Subcutaneous adipose tissue (tissue), 4 donors: ENCODE data around the gene PLEKHM3. TPM values are rescaled to one million over a fixed set of nuclear protein-coding genes. Genes with fewer than 3 reads are reported as not detected.

Experiments
- total RNA-seq, 4 donors: library from RNA; depleted of rRNA; stranded (reverse); fragments of >200 nt; gene quantifications; one replicate each; pipeline ENCODE4 v1.1.0, GENCODE V29; 2016
- TF ChIP-seq, protein P1 (sequence below): fragments of 450-650 bp; IDR thresholded peaks from one replicate; pipeline ENCODE4 v1.5.1; 2016; ENCODE audit warnings: low read depth, mild to moderate bottlenecking, control low read depth, antibody characterized with exemption, moderate library complexity

PLEKHM3 gene
- total RNA-seq, 4 donors from 2014 or later = 24.6 to 36.0 (median 26.2) TPM

DNA sequence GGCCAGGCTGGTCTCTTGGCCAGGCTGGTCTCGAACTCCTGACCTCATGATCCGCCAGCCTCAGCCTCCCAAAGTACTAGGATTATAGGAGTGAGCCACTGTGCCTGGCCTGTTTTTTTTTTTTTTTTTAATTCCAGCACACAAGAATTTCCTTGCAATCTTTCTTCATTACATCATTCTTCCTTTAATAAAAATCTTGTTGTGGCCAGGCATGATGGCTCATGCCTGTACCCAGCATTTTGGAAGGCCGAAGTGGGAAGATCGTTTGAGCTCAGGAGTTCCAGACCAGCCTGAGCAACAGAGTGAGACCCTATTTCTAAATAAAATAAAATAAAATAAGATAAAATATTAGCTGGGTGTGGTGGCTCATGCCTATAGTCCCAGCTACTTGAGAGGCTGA is 21.4 kb upstream of the PLEKHM3 start:
- TF ChIP-seq, protein P1, sequence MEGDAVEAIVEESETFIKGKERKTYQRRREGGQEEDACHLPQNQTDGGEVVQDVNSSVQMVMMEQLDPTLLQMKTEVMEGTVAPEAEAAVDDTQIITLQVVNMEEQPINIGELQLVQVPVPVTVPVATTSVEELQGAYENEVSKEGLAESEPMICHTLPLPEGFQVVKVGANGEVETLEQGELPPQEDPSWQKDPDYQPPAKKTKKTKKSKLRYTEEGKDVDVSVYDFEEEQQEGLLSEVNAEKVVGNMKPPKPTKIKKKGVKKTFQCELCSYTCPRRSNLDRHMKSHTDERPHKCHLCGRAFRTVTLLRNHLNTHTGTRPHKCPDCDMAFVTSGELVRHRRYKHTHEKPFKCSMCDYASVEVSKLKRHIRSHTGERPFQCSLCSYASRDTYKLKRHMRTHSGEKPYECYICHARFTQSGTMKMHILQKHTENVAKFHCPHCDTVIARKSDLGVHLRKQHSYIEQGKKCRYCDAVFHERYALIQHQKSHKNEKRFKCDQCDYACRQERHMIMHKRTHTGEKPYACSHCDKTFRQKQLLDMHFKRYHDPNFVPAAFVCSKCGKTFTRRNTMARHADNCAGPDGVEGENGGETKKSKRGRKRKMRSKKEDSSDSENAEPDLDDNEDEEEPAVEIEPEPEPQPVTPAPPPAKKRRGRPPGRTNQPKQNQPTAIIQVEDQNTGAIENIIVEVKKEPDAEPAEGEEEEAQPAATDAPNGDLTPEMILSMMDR = no peak

DNA sequence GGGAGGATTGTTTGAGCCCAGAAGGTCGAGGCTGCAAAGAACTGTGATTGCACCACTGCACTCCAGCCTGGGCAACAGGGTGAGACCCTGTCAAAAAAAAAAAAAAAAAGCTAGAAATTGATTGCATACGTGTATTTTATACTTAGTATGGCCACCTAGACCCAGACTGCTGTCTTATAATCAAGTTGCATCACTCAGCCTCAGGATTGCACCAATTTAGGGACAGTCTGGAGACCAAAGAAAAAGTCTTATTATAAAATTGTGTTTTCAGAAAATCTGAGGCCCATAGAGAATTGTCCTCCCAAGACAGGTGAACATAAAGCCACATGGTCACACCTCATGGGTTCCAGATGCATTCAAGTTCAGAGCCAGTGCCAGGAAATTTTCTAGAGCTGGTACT is 17.1 kb upstream of the PLEKHM3 start:
- TF ChIP-seq, protein P1 = no peak

DNA sequence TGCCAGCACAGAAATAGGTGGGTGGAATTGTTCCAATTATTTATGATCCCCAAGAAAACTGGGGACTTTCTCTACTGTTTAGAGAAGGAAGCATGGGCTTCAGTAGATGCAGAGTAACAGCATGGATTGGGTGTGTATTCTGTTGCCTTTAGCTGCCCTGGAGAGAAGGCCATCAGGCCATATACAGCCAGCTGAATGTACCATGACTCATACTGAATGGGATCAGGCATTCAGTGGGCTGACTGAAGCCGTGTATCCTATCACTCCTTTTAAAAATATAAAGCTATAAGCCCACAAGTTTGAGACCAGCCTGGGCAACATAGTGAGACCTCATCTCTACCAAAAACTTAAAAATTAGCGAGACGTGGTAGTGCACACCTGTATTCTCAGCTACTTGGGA is 16.7 kb upstream of the PLEKHM3 start:
- TF ChIP-seq, protein P1 = no peak

DNA sequence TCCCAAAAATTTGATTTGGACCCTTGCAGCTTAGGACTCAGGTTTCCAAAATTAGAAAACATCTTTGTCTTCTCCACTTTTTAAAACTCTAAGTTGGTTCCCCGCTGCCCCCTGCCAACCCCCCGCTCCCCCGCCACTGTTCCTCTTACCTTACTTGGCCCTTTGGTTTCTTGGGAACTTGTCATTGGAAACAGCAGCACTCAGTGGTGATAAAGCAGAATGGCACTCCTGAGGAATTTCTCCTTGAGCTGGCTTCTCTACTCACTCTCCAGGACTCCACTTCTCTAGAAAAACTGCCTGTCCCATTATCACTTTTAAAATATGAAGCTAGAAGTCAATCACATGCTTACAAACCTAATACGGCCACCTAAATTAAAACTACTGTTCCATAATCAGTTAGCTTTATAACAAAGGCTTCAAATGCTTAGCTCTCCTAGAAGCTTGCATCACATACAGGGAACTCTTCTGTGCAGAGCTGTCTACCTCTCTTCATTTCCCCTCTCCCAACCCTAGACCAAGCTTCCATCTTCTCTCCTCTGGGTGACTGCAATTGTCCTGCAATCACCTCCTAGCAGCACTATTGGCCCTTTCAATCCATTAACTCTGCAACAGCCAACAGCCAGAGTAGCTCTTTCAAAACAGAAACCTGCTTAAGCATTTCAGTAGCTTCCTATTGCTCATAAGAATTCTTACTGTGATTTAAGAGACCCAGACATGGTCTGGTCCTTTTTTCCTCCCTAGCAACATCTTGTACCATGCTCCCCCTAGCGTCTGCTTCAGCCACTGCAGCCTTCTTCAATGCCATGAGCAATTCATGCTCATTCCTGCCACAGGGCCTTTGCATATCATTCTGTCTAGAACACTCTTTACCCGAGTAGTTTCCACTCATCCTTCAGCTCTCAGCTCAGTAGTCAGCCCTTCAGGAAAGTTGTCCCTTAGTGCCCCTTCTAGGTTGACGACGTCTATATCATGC is 15.2 kb upstream of the PLEKHM3 start:
- TF ChIP-seq, protein P1 = no peak

DNA sequence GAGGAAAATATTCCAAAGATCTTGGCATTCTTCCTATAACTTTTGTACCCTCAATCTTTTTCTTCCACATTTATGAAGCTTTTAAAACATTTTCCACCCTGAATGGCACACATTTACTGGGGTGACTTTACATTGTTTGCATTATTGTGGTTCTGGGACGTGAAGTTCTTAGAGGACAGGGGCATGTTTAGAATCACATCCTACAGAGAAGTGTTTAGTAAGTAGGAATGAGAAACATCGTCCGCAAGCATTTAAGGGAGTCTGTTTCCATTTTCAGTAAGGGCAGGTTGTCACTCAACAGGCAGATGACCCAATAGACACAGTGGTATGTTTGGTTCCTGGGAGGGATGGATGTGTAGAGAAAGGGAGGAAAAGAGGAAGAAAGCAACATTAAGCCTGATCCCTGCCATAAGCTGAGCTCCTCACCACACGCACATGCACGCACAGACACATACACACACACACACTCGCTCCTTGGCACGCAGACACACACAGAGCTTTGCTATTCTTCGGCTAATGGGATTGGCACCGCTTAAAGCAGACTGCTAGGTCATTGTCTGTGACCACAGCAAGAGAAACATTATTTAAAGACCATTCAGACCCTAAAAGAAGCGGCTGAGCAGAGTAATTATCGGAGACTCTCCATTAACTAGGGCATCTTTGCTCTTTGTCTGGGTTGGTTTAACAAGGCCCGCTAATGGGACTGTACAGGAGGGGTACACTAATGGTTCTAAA is 14.2 kb upstream of the PLEKHM3 start:
- TF ChIP-seq, protein P1 = no peak

DNA sequence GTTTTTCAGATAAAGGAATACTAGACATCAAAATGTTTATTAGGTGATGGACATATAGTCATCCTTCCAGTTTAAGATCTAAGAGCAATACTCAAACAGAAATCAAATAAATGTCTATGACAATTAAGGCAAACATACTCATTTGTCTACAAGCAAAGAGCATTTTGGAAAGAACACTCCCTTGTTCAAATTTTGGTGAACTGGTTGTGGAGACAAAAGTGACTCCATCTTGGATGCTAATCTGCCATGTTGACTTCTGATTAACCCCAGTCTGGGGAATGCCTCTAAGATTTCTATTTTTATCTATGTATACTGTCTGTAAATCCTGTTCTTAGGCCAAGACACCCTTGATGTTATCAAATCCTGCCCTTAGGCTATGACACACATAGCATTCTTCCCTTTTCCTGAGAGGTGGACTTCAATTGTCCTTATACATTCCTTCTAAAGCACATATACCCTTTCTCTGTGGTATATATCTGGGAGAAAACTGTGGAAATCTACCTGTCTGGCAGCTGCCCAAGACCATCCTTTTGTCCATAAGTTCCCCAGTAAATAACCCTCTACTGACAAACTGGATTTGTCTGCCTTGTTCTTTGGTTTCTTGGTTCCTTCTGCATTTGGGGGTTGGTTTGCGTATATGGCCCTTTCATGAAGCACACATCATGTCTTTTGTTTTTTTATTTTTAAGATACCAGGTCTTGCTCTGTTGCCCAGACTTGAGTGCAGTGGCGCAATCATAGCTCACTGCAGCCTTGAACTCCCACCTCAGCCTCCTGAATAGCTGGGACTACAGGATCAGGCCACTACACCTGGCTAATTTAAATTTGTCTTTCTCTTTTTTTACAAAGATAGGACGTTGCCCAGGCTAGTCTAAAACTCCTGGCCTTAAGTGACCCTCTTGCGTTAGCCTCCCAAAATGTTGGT is 12.5 kb upstream of the PLEKHM3 start:
- TF ChIP-seq, protein P1 = no peak
